ENCODE results near the gene LEF1.

DNA sequence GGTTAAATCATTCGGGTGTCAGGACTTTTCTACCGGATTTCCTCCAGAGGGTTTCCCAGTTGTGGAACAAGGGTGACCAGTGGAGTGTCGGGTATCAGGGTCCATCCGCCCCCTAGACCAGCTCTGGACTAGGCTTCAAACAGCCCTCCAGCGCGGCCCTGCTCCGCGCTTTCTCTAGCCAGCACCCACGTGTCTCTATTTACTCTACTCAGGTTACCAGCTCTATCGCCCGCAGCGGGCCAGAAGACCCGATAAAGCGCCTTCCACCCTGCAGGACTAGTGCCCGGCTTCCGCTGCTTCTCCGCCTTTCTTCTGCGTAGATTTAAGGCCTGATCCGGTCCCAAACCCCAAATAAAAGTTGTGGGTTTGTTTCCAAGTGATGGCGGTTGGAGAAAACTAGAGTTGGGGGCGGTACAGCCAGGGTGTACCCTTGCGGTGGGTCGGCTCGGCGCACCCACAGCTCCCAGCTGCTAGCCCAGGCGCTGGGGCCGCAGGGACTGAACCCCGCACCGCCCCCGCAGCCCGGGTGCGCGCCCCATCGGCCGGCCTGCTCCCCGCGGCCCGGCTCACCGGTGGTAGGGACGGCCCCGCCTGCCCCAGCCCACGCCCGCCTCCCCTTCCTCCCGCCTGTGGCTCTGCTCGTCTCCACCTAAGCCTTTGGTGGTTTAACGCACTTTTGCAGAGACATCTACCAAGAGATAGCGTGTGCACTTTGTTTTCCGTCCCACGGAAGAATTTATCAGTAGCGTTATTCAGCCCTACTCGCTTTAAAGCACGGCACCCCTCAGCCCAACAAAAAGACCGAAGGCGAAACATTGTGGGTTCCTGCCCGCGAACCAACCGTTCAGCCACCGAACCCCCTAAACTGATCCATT lies 2.1 kb downstream of the LEF1 start:
- TF ChIP-seq, protein P1, sequence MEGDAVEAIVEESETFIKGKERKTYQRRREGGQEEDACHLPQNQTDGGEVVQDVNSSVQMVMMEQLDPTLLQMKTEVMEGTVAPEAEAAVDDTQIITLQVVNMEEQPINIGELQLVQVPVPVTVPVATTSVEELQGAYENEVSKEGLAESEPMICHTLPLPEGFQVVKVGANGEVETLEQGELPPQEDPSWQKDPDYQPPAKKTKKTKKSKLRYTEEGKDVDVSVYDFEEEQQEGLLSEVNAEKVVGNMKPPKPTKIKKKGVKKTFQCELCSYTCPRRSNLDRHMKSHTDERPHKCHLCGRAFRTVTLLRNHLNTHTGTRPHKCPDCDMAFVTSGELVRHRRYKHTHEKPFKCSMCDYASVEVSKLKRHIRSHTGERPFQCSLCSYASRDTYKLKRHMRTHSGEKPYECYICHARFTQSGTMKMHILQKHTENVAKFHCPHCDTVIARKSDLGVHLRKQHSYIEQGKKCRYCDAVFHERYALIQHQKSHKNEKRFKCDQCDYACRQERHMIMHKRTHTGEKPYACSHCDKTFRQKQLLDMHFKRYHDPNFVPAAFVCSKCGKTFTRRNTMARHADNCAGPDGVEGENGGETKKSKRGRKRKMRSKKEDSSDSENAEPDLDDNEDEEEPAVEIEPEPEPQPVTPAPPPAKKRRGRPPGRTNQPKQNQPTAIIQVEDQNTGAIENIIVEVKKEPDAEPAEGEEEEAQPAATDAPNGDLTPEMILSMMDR (IDR thresholded peaks at IDR 0.05): no peak
- TF ChIP-seq POLR2A (IDR thresholded peaks at IDR 0.05) (no peak), POLR2AphosphoS5 (IDR thresholded peaks at IDR 0.05; ENCODE audit: insufficient read depth in 1 of 2, low read depth in 1 of 2) (peak in 1 of 2 donors; percentile 21)
